GM12891 (cell line): ENCODE measurements around the gene TMEM74B.

Experiments
- PAX5 ChIP-seq: IDR thresholded peaks from 2 replicates; pipeline ENCODE4 v1.6.1; 2011; ENCODE audit warnings: low read length, moderate library complexity, mild to moderate bottlenecking; ENCODE audit not compliant: insufficient read depth, severe bottlenecking
- POLR2A ChIP-seq: IDR thresholded peaks from 2 replicates; pipeline ENCODE4 v1.6.1; 2011; ENCODE audit warnings: low read depth, low read length, control low read depth
- POLR2AphosphoS5 ChIP-seq: IDR thresholded peaks from 2 replicates; pipeline ENCODE4 v1.6.1; 2011; ENCODE audit warnings: low read depth, low read length, control low read depth
- POU2F2 ChIP-seq: IDR thresholded peaks from 2 replicates; pipeline ENCODE4 v1.6.1; 2011; ENCODE audit warnings: low read depth, mild to moderate bottlenecking, control low read depth, low read length, moderate library complexity
- SPI1 ChIP-seq: IDR thresholded peaks from 2 replicates; pipeline ENCODE4 v1.6.1; 2011; ENCODE audit warnings: low read depth, low read length, control low read depth
- TAF1 ChIP-seq: IDR thresholded peaks from 2 replicates; pipeline ENCODE4 v1.6.1; 2011; ENCODE audit warnings: low read depth, low read length, control low read depth

GRCh38 chr20:1155342-1155741 lies 29.4 kb downstream of the TMEM74B start:
- TF ChIP-seq POLR2A (no peak), POLR2AphosphoS5 (no peak), TAF1 (no peak), POU2F2 (no peak), SPI1 (no peak), PAX5 (no peak)
